Frontal cortex (tissue), 4 donors: ENCODE data around the gene LHFPL4. TPM values are rescaled to one million over a fixed set of nuclear protein-coding genes. Genes with fewer than 3 reads are reported as not detected.
"Not testable (repeated sequence)": the region's sequence is repeated elsewhere in the genome, so short reads cannot be mapped to it uniquely, and the experiment has no call there.

Experiments used
- DNase-seq, 2 donors: peaks; one replicate each; pipeline ENCODE4 v3.0.0; 2012; ENCODE audit warnings: low spot score in 2 of 2
- FAIRE-seq: peaks from 2 replicates; lab custom pipeline; 2012; peaks lifted over from hg19 to GRCh38; lab: Jason Lieb, UNC
- total RNA-seq: library from RNA; depleted of rRNA; stranded (reverse); fragments of >200 nt; gene quantifications from one replicate; pipeline ENCODE4 v1.2.3, GENCODE V29; 2014
- donor health status: control.
- donor health status: control.
- donor health status: control.

The LHFPL4 gene
- 47.3 TPM for total RNA-seq

GRCh38 chr3:9553021-9553947 is at the start of gene LHFPL4:
LHFPL4 (minus strand) TSS chr3:9553822; CDS start chr3:9552679, 1,143 bp downstream.
- DNase-seq (peak; percentile 62 to 70), FAIRE-seq (no peak)

- FAIRE-seq (no peak), DNase-seq (no peak)
Observed at GRCh38 chr3:9602620-9603019, 49.0 kb upstream of the LHFPL4 start.

- DNase-seq, FAIRE-seq: not testable (repeated sequence)
Observed at GRCh38 chr3:9601006-9601581, 47.5 kb upstream of the LHFPL4 start.

DNA sequence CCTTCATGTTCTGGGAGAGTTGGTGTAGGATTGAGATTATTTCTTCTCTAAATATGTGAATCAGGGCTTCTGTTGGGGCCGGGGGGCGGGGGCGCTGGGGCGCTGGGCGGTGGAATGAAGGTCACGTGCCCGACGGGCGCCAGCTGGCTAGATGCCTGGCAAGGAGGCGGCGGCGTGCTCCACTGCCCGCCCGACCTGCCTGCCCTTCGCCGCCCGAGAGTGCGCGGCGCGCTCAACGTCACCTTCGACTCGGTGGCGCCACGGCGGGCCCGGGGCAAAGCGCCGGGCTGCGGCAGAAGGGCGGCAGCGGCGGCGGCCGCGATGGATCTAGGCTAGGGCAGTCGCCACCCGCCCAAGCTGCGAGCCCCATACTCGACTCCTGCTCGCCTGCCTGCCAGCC is 47.0 kb upstream of the LHFPL4 start:
- FAIRE-seq: no peak
- DNase-seq: peak; percentile 19 to 62

- FAIRE-seq: no peak
- no peak for DNase-seq
Observed at GRCh38 chr3:9598783-9599387, 45.3 kb upstream of the LHFPL4 start.

DNA sequence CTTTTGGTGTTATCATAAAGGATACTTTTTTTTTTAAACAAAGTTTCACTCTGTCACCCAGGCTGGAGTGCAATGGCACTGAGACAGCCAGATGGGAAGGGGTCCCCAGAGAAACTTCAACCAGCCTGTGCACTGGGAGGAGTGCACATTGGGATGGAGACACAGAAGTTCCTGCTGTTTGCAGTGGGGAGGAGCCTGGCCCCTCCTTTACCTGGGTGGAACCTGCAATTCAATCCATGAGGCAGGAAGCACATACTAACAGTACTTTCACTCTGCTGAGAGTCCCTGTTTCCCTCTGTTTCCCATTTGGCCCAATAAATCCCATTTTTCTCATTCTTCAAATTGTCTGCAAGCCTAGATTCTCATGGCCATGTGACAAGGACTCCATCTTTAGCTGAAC is 42.3 kb upstream of the LHFPL4 start:
- FAIRE-seq: no peak
- DNase-seq: no peak

- FAIRE-seq: not testable (repeated sequence)
Observed at GRCh38 chr3:9591781-9592180, 38.2 kb upstream of the LHFPL4 start.

DNA sequence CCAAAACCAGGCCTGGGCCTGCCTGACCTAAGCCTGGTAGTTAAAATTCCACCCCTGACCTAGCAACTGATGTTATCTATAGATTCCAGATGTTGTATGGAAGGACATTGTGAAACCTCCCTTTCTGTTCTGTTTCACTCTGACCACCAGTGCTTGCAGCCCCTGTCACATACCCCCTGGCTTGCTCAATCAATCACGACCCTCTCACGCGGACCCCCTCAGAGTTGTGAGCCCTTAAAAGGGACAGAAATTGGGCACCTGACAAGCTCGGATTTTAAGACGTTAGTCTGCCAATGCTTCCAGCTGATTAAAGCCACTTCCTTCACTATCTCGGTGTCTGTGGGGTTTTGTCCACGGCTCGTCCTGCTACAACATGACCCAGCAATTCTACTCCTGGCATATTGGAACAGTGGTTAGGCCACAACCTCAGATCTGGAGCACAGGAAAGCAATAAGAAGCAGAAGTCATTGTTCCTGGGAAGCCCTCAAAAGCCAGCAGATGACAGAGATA is 36.7 kb upstream of the LHFPL4 start:
- FAIRE-seq (no peak), DNase-seq (no peak)

More at GRCh38 chr3:9591781-9592180, 38.2 kb upstream of the LHFPL4 start:
- DNase-seq: not testable (repeated sequence)

- DNase-seq (no peak), FAIRE-seq (no peak)
Observed at GRCh38 chr3:9583792-9584191, 30.2 kb upstream of the LHFPL4 start.

DNA sequence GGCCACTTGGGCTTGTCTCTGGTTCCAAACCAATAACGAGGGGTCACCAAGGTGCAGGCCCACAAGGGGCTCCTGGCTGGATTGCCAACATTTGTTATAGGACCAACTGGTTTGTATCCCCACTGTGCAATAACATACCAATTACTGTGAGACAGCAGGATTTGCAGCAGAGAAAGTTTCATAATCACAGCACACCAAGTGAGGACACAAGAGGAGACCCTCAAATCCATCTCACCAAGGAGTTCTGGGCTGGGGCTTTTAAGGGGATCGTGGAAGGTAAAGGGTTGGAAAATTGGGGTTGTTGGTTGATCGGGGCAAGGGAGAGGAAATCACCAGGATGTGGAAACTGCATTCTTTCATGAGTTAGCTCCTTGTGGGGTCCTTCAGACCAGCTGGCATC is 29.7 kb upstream of the LHFPL4 start:
- FAIRE-seq (no peak), DNase-seq (no peak)

- FAIRE-seq (no peak), DNase-seq (no peak)
Observed at GRCh38 chr3:9582332-9582731, 28.7 kb upstream of the LHFPL4 start.

DNA sequence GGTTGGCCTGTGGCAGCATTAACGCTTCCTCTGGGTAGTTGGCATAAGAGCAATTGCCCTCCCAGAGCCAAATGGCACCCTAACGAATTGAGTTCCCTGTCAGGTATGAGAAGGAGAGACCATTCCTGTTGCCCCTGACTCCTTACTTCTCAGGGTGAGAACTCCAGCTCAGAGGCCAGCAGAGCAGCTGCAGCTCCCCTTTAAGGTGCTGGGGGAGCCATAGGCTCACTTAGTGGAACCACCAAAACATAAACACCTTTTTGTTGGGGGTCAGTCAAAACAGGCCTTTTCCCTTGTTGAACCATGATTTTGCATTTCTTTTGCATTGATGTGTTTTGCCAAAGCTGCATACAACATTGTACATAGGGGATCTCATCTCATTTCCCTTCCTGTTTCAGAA is 28.1 kb upstream of the LHFPL4 start:
- FAIRE-seq (no peak), DNase-seq (no peak)

DNA sequence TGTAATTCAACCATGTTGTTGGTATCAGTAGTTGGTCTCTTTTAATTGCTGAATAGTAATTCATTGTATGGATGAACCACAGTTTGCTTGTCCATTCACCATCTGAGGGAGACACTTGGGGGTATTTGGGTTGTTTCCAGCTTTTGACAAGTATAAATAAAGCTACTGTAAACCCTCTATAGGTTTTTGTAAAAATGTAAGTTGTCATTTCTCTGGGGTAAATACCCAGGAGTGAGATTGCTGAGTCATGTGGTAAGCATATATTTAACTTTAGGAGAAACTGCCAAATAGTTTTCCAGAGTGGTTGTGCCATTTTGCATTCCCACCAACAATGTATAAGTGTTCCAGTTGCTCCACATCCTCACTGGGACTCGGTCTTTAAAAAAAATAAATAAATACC is 15.4 kb upstream of the LHFPL4 start:
- DNase-seq (no peak), FAIRE-seq (no peak)

GRCh38 chr3:9565316-9565715 is 11.7 kb upstream of the LHFPL4 start:
- no peak for FAIRE-seq
- no peak for DNase-seq

DNA sequence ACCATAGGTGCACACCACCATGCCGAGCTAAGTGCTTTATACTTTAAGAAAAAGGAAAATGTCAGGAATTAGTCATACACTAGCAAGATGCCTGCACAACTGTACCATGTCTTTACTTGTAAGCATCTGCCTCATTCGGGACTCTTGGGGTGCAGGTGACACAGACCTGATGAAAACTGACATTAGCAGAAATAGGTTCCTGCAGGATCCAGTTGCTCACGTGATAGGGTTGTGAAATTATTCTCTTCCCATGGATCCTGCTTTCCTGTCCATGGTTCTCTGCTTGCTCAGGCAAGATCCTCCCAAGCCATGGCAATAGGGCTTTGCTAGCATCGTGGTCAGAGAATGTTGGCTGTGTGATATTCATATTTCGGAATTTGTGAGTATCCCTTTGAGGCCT is 10.2 kb upstream of the LHFPL4 start:
- FAIRE-seq: no peak
- DNase-seq: no peak

DNA sequence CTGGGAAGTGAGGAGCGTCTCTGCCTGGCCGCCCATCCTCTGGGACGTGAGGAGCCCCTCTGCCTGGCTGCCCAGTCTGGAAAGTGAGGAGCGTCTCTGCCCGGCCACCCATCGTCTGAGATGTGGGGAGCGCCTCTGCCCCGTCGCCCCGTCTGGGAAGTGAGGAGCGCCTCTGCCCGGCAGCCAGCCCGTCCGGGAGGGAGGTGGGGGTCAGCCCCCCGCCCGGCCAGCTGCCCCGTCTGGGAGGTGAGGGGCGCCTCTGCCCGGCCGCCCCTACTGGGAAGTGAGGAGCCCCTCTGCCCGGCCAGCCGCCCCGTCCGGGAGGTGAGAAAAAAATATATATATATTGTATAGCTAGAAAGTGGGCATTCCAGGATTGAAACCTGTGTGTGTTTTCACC is 6.4 kb upstream of the LHFPL4 start:
- DNase-seq, FAIRE-seq: not testable (repeated sequence)

GRCh38 chr3:9553948-9554513 is 409 bp upstream of the LHFPL4 start:
- FAIRE-seq (no peak), DNase-seq (peak in 1 of 2 donors; percentile 47)

DNA sequence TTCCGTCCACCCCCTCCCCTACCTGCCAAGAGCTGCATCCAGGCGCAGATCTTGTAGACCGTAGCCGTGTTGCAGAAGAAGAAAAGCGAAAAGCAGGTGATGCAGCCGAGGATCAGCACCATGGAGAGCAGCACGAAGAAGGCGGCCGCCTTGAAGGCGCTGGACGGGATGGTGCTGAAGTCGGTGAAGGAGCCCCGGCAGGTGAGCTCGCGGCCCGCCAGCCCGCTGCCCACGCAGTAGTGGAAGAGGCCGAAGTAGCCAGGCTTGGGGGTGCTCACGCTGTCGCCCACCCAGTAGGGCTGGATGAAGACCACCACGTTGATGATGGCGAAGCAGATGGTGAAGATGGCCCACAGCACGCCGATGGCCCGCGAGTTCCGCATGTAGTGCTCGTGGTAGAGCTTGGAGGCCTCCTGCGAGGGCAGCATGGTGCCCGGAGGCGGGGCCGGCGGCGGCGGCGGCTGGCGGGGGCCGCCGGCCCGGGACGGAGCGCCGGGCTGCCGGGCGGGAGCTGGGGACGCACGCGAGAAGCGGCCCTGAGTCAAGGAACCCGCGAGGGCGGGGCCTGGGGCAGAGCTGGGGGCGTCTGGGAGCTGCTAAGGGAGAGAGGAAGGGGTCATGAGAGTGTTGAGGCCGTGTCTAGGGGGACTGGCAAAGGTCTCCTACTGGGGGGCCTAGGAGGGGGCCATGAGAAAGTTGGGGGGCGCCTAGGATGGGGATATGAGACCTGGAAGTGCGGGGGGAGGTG is 1.2 kb downstream of the LHFPL4 start:
- FAIRE-seq (no peak), DNase-seq (peak; percentile 38 to 56)

DNA sequence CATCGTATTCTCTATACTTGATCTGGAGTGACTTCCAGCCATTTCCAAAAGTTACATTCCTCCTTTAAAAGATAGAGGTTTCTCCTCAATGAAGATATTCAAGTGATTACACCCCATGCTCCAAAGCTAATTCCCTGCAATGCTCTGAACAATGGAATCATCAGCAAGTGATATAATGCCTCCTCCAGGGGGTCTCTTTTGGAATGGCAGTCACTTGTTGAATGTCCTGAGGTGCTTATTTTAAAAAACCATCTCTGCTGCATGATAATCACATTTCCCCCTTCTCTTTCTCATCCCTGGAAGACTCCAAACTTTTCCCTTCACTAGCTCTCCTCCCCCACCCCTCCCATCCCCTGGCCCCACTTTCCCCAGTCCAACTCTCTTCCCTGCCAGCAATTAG is 2.6 kb downstream of the LHFPL4 start:
- DNase-seq (no peak), FAIRE-seq (no peak)

- FAIRE-seq: no peak
- DNase-seq: no peak
Observed at GRCh38 chr3:9549600-9549999, 4.0 kb downstream of the LHFPL4 start.
